GM18502 (cell line): Measurements from ENCODE around the gene PPP1R11.
"Not testable (repeated sequence)": the region's sequence is repeated elsewhere in the genome, so short reads cannot be mapped to it uniquely, and the experiment has no call there.

Experiments used
- ATAC-seq: cut with Tn5 transposase; IDR thresholded peaks from one replicate; pipeline ENCODE4 v1.9.1; 2021; ENCODE audit warnings: mild to moderate bottlenecking; ENCODE audit not compliant: unreplicated experiment, poor library complexity

PPP1R11 gene, protein sequence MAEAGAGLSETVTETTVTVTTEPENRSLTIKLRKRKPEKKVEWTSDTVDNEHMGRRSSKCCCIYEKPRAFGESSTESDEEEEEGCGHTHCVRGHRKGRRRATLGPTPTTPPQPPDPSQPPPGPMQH

DNA sequence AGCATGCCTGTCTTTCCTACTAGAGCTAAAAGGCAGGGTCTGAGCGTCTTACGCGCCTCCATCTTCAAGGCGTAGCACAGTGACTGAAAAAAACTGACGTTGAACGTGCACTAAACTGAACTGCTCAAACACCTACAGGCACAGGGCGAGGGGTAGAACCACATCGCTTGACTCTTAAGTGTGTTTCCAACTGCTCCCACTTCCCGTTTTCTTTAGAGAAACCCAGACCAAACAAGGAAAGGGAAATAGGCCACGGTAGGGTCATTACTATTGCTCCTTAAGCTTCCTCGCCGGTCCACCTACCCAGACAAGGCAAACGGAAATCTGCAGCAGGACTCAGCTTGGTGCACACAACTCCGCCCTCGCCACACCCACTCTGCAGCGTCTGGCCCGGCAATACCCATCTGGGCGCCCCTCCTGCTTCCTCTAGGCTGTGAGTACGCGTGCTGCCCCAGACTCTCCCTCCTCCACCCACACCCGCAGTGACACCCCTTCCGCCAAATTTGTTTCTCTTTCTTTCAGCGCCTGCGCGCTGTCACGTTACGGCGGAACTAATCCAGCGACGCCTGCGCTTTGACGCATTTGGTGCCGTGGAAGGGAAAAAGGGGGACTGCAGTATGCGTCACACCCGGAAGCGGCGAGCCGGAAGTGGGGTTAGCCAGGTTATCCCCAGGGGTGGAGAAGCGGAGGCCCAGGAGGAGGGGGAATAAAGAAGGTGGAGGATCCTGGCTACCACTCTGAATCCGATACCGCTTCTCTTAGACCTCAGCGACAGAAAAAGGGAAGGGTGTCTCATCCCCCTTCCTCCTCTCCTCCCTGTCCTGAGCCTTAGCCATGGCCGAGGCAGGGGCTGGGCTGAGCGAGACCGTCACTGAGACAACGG lies at the start of gene PPP1R11:
Gene PPP1R11 (plus strand): TSS at position 622 of the 883 bp plus-strand sequence. CDS start 213 bp downstream, at position 835.
- peak; percentile 95 for ATAC-seq

DNA sequence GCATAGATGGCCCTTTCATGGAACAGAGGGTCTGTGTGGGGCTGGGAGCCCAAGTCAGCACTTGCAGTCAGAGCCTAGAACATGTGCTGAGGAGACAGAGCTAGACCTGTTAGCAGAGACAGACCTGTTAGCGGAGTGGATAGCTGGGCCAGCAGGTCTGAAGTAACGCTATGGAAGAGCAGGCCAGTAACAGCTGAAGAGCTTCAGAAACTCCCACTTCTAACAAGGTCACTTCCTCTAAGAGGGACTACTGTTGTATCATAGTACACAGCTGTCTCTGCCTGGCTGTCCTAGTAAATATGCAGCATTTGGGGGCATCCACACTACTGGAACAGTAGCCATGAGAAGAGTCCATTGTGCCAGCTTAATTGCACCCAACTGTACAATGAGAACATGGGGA lies 47.2 kb upstream of the PPP1R11 start:
- ATAC-seq = no peak

DNA sequence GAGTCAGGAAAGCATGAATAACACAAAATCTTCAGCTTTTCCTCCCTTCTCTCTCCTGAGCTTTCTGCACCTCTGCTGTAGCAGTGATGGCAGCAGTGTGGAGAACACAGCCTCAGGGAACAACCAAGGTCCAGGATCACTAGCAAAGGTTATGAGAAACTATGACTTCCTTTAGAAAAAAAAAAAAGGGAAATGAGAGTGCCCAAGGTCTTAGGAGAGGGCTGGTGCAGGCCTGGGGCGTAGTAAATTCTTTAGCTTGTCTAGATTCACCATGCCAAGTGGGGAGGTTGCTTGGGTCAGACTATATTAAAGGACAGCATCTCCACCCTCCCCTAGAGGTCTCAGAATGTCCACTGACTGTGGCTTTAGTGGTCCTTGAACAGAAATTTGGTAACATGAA lies 46.4 kb upstream of the PPP1R11 start:
- ATAC-seq = no peak

DNA sequence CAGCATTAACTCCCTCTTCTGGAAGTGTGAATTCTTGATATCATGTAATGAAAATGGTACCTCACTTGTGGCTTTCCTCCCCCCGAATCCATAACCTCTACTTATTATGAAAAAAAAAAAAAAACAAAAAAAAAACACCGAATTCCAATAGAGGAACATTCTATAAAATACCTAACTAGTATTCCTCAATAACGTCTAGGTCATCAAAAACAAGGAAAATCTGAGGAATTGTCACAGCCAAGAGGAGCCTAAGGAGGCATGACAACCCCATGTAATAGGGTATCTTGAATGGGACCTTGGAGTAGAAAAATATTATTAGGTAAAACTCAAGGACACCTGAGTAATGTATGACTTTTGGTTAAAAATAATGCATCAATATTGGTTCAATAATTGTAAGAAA lies 44.8 kb upstream of the PPP1R11 start:
- ATAC-seq = no peak

DNA sequence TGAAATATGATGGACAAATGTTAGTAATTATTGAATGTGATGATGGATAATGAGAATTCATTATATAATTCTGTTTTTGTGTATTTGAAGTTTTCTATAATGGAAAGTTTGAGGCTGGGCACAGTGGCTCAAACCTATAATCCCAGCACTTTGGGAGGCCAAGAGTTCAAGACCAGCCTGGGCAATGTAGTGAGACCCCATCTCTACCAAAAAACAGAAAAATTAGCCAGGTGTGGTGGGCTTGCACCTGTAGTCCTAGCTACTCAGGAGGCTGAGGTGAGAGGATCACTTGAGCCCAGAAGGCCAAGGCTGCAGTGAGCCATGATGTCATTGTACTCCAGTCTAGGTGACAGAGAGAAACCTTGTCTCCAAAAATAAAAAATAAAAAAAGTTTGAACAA lies 44.3 kb upstream of the PPP1R11 start:
- ATAC-seq = not testable (repeated sequence)

GRCh38 chr6:30025186-30025585 lies 41.8 kb upstream of the PPP1R11 start:
- ATAC-seq = no peak

GRCh38 chr6:30029588-30029987 lies 37.4 kb upstream of the PPP1R11 start:
- no peak for ATAC-seq

GRCh38 chr6:30031381-30031780 lies 35.6 kb upstream of the PPP1R11 start:
- ATAC-seq = no peak

GRCh38 chr6:30033440-30033839 lies 33.6 kb upstream of the PPP1R11 start:
- not testable (repeated sequence) for ATAC-seq

DNA sequence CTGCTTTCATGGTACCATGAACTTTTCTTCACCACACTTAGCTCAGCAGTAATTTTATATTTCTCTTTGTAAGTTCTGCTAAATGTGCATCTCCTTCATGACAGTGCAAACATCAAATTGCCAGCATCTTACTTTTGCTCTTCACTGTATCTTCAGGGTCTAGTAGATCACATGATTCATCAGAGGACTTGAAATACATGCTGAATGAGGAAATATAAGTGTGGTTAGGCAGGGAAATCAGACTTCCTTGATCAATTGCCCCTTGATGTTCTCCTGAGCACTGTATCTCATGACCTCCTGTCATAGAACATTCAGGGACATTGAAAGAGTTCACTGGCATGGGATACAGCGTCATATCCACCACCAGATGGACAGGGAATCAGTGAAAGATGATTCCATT lies 31.2 kb upstream of the PPP1R11 start:
- no peak for ATAC-seq

DNA sequence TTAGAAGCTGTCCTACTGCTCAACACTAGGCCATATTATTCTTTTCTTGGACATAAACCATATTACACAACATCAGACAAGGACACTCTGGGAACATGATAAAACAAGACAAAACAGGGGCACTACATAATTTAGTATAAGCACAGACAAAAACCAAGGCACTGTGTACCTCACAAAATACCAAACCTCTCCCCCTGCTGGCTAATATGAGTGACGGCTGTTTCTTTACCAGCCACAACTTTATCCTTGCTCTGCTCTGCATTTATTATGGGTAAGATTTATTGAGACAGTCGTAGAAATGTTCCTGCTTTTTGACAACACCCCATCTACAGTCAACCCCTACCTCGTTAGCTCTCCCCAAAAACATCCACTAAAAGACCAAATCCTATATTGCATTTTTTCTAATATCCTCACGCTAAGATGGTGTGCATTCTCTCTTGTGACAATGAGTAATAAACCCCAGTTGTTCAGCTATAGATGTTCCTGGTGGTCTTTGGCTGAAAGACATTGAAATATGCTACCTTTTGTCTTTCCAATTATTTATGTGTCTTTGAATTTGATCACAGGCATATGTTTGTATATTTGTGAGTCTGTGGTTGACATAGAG lies 29.7 kb upstream of the PPP1R11 start:
- ATAC-seq = no peak

DNA sequence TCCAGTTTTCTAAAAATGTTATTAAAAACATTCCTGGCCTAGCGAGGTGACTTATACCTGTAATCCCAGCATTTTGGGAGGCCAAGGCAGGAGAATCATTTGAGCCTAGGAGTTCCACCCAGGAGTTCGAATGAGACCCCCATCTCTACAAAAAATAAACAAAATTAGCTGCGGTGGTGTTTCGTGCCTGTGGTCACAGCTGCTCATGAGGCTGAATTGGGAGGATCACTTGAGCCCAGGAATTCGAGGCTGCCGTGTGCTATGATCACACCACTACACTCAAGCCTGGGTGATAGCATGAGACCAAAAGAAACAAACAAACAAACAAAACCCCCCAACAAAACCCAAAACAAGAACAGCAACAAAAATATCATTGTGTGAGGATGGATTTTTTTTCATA lies 25.8 kb upstream of the PPP1R11 start:
- ATAC-seq = no peak

GRCh38 chr6:30041821-30042220 lies 25.2 kb upstream of the PPP1R11 start:
- ATAC-seq = no peak

GRCh38 chr6:30042476-30042875 lies 24.5 kb upstream of the PPP1R11 start:
- no peak for ATAC-seq

DNA sequence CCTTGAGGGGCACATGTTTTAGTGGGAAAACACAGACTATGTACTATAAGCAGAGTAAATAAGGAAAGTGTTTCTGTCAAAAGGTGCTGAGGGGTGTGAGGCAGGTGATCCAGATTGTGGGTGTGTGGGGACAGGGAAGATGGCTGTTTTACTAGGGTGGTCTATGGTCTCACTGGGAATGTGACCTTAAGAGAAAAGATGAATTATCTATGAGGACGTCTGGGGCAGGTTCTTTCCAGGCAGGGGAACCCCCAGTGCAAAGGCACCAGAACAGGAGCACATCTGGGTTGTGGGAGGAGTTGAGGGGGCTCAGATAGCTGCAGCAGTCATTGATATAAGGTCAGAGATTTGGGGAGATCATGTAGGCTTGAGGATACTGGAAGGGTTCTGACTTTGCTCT lies 24.1 kb upstream of the PPP1R11 start:
- ATAC-seq = no peak

GRCh38 chr6:30043744-30044143 lies 23.3 kb upstream of the PPP1R11 start:
- ATAC-seq = no peak

DNA sequence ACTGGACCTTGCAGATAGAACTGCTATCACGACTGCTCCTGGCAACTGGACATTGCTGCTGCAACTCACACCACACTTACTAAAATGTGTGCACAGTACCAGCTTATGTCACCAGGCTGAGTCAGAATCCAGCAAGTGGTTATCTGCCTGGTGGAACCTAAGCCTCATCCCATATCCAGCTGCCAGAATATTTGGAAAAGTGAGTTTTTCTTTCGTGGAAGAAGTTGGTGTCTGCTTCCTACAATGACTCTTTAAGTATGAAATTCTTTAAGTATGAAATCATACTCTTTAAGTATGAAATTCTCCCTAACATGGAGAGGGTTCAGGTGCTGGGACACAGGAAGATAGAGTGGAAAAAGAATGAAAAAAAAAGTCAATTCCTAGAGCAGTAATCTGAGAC lies 22.4 kb upstream of the PPP1R11 start:
- ATAC-seq = no peak

- no peak for ATAC-seq
Observed at GRCh38 chr6:30047220-30047619, 19.8 kb upstream of the PPP1R11 start.

DNA sequence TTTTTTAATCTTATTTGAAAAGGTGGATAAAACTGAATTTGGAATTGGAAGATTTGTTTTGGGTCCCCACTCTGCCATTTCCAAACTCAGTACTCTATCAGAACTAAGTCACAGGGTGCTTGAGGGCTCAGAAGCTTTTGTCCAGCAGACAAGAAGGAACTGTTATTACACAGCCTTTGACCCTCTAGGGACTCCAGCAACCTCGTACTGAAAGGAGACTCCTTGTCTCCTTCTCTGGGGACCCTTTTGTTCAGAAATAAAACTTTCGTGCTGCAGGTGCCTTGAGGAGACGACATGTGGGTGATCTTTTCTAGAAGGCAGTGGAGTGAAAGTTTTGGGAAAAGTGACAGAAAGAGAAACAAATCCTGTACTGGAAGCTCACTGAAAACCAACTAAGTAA lies 13.3 kb upstream of the PPP1R11 start:
- no peak for ATAC-seq

- ATAC-seq = no peak
Observed at GRCh38 chr6:30055513-30055912, 11.5 kb upstream of the PPP1R11 start.

GRCh38 chr6:30060606-30061091 lies 6.3 kb upstream of the PPP1R11 start:
- peak; percentile 24 for ATAC-seq
